Activated T-helper 1 cell treated with anti-CD3 and anti-CD28 coated beads, Interleukin-12 subunit alpha, Interleukin-12 subunit beta, Interleukin-2, Interleukin-4 antibody, amounts not matched to agents 30 ng/mL and 10 ng/mL and 1 ng/mL, durations not matched to agents 14 hours and 24 hours and 36 hours (primary cell): Measurements from ENCODE around the gene TBC1D16. TPM values are rescaled to one million over a fixed set of nuclear protein-coding genes. Genes with fewer than 3 reads are reported as not detected.

Experiments
- DNase-seq: peaks from one replicate; pipeline ENCODE4 v3.0.0; 2021; ENCODE audit warnings: low spot score
- H3K27ac Mint-ChIP-seq: one replicate; pipeline ENCODE4 v1.8.0; 2021; ENCODE audit warnings: mild to moderate bottlenecking, mixed read lengths
- H3K27me3 Mint-ChIP-seq: one replicate; pipeline ENCODE4 v1.8.0; 2022; ENCODE audit warnings: mild to moderate bottlenecking, moderate library complexity, mixed read lengths; ENCODE audit not compliant: insufficient read depth
- H3K36me3 Mint-ChIP-seq: one replicate; pipeline ENCODE4 v1.8.0; 2021; ENCODE audit warnings: low read depth, mixed read lengths
- H3K4me1 Mint-ChIP-seq: one replicate; pipeline ENCODE4 v1.8.0; 2021; ENCODE audit warnings: low read depth, mixed read lengths
- H3K4me3 Mint-ChIP-seq: one replicate; pipeline ENCODE4 v1.8.0; 2021; ENCODE audit warnings: mild to moderate bottlenecking, moderate library complexity, mixed read lengths
- H3K9me3 Mint-ChIP-seq: one replicate; pipeline ENCODE4 v1.8.0; 2021; ENCODE audit warnings: mixed read lengths
- intact Hi-C: fragments of 100-400 bp; cut with micrococcal nuclease; formaldehyde crosslinking; loops from one replicate; pipeline ENCODE4 v1.15.1; 2024
- total RNA-seq: library from RNA; stranded (reverse); gene quantifications from 2 replicates; pipeline ENCODE4 v1.2.3, GENCODE V29; 2022

The TBC1D16 gene
- total RNA-seq, 1 donor from 2014 or later: 1.9 TPM

- Mint-ChIP-seq H3K27me3 (peaks cover 24% of the 10 kb centered on the region), H3K27ac (no peak overlapping the region), H3K36me3 (no peaks in the 10 kb centered on the region), H3K4me1 (no peaks in the 10 kb centered on the region), H3K9me3 (no peaks in the 10 kb centered on the region), H3K4me3 (no peak overlapping the region)
- intact Hi-C loops: no loop called here
- no peak for DNase-seq
Measured at GRCh38 chr17:79888009-79888540, 147.6 kb downstream of the TBC1D16 start.

- DNase-seq: no peak
- no peak overlapping the region for H3K27ac Mint-ChIP-seq
- H3K9me3 Mint-ChIP-seq: no peaks in the 10 kb centered on the region
- no peaks in the 10 kb centered on the region for H3K36me3 Mint-ChIP-seq
- intact Hi-C loops: no loop called here
- peaks cover 26% of the 10 kb centered on the region for H3K27me3 Mint-ChIP-seq
- no peak overlapping the region for H3K4me3 Mint-ChIP-seq
- no peaks in the 10 kb centered on the region for H3K4me1 Mint-ChIP-seq
Measured at GRCh38 chr17:79887451-79887991, 148.2 kb downstream of the TBC1D16 start.

GRCh38 chr17:79883202-79883601, 152.5 kb downstream of the TBC1D16 start:
- H3K27me3 Mint-ChIP-seq: peaks cover 28% of the 10 kb centered on the region
- no peak for DNase-seq
- H3K4me3 Mint-ChIP-seq: no peak overlapping the region
- H3K9me3 Mint-ChIP-seq: no peaks in the 10 kb centered on the region
- no peak overlapping the region for H3K27ac Mint-ChIP-seq
- H3K36me3 Mint-ChIP-seq: no peaks in the 10 kb centered on the region
- no peaks in the 10 kb centered on the region for H3K4me1 Mint-ChIP-seq
- intact Hi-C loops: no loop called here

Other genes with a start within 250 kb of the TBC1D16 start
- 6.2 and 6.6 TPM in 2 replicates for gene CBX8, start 238.8 kb downstream of the TBC1D16 start, total RNA-seq
- 22.4 and 23.8 TPM in 2 replicates for gene CBX4, start 196.4 kb downstream of the TBC1D16 start, total RNA-seq
- gene CCDC40, start 770 bp upstream of the TBC1D16 start, total RNA-seq: 0.15 and 0.16 TPM in 2 replicates
- gene GAA, start 65.7 kb upstream of the TBC1D16 start, total RNA-seq: 12.3 and 13.1 TPM in 2 replicates
- gene EIF4A3, start 111.3 kb upstream of the TBC1D16 start, total RNA-seq: 179 and 182 TPM in 2 replicates
- not detected in 2 replicates for gene CARD14, start 134.2 kb upstream of the TBC1D16 start, total RNA-seq
- 20.1 and 22.2 TPM in 2 replicates for gene SGSH, start 184.5 kb upstream of the TBC1D16 start, total RNA-seq
- gene SLC26A11, start 184.6 kb upstream of the TBC1D16 start, total RNA-seq: 5.5 and 5.9 TPM in 2 replicates
- gene RNF213, start 225.0 kb upstream of the TBC1D16 start, total RNA-seq: 282 and 290 TPM in 2 replicates